HG02588 (cell line): ENCODE data around the gene TBL1X.
"Not testable (repeated sequence)": the region's sequence is repeated elsewhere in the genome, so short reads cannot be mapped to it uniquely, and the experiment has no call there.

ENCODE experiments used
- ATAC-seq: cut with Tn5 transposase; IDR thresholded peaks from one replicate; pipeline ENCODE4 v1.9.1; 2021; ENCODE audit warnings: mild to moderate bottlenecking, moderate library complexity; ENCODE audit not compliant: unreplicated experiment

TBL1X gene

DNA sequence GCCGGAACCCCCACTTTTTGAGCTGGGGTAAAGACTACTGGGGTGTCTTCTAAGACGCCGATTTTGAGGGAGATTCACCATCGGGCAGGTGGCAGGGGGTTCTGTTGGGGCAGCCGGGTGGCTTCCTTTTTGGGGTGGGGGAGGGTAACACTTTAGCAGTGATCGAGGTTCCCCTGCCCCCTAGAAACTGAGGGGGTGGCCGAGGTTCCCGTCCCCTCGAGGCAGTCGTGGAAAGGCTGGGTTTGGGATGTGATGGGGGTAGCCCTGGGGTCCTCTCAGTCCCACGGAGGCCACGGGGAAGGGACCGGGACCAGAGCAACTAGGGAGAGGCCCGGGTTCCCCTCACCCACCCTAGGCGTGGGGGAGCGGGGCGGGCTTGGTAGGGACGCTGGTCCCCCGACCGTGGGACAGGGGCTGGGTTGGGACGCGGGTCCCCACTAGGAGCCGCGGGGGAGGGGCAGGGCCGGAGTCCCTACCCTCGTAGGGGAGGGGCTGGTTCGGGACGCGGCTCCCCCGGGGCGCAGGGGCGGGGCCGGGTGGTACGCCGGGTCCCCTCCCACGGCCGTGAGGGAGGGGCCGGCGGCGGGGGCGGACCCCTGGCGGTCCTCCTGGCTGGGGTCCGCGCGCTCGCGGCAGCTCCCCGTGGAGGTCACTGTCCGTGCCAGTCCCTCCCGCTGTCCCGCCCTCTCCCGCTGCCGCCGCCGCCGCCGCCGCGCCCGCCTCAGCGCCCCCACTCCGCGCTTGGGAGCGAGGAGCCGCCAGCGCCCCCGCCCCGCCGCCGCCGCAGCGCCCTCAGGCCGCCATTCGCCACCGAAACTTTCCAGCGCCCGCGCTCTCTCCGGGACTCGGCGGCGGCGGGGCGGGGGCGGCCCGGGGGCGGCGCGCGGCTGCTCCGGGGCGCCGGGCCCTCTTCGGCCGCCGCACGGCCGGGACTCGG, at the start of gene TBL1X:
Gene TBL1X (plus strand): TSS at position 624 of the 937 bp plus-strand sequence. CDS start 188,529 bp downstream, outside the sequence.
- peak; percentile 47 for ATAC-seq

DNA sequence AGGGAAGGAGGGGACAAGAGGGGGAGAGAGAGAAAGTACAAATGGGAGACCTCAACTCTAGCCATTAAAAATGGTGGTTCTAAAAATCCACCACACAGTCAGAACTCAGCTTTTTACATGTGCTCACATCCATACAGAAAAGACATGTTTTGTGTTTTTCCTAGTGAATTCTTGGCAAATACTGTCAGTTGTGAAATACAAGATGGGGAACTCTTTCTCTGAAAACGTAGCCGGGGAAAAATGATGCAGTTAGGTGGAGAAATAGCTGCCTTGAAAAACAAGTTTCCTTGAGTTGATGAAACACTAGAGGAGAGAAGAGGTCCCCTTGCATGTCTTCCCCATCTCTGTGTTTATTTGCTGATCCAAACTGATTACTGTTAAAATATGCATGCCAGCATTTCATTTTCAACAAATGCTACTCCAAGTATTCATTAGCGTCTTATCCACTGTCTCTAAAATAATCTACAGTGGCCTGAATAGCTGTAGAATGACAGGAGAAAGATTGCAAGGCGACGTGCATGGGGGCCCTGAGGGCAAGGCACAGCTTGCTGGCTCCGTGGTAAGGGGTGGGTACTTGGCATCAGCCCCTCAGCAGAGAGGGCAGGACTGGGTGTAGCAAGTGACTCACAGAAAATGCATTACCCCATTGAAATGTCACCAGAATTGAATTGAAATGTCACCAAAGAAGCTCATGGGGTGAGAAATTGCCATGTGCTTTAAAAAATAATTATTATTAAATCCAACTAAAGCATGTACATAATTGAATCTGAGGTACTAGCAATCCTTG, 48.1 kb upstream of the TBL1X start:
- ATAC-seq: no peak

- ATAC-seq: no peak
Observed at GRCh38 chrX:9418262-9418661, 46.6 kb upstream of the TBL1X start.

- no peak for ATAC-seq
Observed at GRCh38 chrX:9420275-9421265, 44.3 kb upstream of the TBL1X start.

- ATAC-seq: no peak
Observed at GRCh38 chrX:9429767-9430166, 35.1 kb upstream of the TBL1X start.

DNA sequence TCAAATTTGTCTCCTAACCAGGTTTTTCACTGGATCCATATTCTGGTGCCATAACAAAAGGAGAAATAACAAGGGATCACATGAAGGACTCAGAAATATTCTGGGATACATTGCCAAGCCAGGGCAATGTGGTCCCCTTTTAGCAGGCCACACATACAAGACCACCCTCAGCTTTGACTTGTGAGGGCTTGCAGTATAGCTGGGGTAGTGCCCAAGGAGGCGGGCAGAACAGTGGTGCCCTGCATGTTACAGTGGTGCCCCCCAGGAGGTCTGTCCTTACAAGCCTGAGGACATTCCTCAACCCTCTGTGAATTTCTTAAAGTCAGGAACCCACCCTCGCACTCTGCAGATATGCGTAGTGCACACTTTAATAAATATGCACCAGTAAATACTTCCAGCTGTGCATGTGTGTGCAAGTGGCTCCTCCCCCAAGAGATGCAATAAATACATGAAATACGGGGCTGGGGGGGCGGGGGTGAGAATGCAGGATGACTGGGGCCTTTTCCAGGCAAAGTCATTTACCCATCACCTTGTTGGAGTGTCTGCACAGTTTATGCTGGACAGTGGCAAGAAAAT, 34.4 kb upstream of the TBL1X start:
- ATAC-seq: no peak

DNA sequence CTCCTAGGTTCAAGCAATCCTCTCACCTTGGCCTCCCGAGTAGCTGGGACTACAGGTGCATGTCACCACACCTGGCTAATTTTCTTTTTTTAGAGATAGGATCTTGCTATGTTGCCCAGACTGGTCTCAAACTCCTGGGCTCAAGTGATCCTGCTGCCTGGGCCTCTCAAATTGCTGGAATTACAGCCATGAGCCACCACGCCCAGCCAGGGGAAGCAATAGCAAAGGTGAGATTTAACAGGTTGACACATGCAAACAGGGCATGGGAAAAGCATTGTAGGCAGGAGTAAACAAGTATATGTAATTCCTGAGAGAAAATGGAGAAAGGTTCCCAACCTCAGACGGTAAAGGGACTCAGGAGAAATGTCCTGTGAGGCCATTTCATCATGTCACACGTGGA, 33.6 kb upstream of the TBL1X start:
- no peak for ATAC-seq

DNA sequence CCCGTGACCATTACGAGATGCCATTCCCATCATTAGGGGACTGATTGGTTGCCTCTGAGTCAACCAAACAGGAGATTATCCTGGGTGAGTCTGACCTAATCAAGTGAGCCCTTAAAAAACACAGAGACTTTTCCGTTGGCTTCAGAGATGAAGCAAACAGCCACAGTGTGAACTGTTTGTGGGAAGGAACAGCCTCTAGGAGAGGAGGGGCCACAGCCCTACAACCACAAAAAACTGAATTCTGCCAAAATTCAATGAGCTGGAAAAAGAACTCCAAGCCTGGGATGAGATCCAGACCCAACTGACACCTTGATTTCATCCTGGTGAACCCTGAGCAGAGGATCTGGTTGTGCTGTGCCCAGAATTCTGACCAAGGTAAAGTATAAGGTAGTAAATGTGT, 31.3 kb upstream of the TBL1X start:
- no peak for ATAC-seq

- no peak for ATAC-seq
Observed at GRCh38 chrX:9434051-9434550, 30.8 kb upstream of the TBL1X start.

DNA sequence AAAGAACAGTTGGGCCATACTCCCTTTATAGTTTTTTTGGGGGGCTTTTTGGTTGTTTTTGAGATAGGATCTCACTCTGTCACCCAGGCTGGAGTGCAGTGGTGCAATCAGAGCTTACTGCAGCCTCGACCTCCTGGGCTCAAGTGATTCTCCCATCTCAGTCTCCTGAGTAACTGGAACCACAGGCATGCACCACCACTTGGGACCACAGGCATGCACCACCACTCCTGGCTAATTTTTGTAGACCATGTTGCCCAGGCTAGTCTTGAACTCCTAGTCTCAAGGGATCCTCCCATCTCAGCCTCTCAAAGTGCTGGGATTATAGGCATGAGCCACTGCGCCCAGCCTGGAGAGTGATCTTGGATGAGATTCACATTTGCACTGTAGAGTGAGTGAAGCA, 29.8 kb upstream of the TBL1X start:
- ATAC-seq: not testable (repeated sequence)

- no peak for ATAC-seq
Observed at GRCh38 chrX:9436812-9437211, 28.0 kb upstream of the TBL1X start.

- ATAC-seq: no peak
Observed at GRCh38 chrX:9438933-9439494, 25.8 kb upstream of the TBL1X start.

- no peak for ATAC-seq
Observed at GRCh38 chrX:9440116-9440844, 24.6 kb upstream of the TBL1X start.

- no peak for ATAC-seq
Observed at GRCh38 chrX:9442056-9442455, 22.8 kb upstream of the TBL1X start.

DNA sequence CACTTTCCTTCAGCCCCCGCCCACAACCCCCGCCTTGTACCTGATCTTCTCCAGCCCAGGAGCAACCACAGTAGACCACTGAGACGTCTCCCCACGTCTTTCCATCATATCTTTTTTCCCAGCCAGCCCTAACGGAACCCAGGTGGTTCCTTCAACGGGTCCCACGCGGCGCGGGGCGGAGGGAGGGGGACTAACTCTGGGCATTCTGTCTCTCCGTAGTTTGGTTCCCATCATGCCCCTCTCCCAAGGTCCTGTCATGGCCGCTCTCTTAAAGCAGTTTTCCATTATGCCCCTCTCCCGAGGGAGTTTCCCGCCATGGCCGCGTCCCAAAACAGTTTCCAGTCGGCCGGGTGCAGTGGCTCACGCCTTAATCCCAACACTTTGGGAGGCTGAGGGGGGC, 21.5 kb upstream of the TBL1X start:
- no peak for ATAC-seq

DNA sequence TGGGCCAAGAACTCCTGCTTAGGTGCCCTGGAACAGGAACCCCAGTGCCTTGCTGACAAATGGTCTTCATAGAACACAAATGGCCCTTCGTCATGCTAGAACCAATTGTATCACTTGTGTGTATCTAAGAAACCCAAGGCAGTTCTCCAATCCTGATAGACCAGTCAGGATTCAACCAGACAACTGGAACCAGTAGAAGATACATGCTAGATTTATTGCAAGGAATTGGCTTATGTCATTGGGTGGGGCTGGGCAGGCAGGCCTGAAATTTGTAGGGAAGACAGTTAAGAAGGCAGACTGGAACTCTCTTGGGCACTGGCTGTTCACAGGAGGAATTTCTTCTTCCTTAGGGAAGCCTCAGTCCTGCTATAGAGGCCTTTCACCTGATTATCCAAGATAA, 17.0 kb upstream of the TBL1X start:
- ATAC-seq: no peak

DNA sequence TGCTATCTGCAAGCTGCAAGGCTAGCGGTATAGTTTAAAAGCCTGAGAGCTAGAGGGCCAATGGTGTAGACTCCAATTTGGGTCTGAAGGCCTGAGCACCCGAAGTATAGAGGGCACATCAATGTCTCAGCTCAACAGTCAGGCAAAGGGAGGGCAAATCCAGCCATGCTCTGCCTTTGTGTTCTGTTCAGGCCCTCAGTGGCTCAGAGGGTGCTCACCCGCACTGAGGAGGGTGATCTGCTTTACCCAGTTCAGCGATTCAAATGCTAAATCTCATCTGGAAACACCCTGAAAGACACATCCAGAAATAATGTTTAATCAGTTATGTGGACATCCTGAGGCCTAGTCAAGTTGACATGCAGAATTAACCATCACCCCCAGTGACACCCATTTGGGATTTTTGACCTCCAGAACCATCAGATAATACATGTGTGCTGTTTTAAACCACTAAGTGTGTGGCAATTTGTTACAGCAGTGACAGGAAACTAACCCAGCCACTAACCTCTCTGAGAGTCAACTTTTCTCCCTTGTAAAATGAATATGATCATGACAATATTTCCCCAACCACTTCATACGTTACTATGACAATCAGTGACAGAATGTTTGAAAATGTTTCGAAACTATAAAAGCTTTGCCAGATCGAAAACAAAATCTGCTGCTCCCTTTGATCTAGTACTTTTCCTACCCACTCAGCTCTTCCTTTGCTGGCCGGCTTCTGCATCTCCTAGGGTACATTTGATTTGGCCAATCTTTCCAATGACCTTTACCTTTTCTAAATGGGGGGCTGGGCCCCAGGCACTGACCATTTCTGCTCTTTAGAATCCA, 8.4 kb upstream of the TBL1X start:
- no peak for ATAC-seq

GRCh38 chrX:9458034-9458433, 6.8 kb upstream of the TBL1X start:
- not testable (repeated sequence) for ATAC-seq
